NCI-H2227 (cell line): ENCODE measurements around the gene SPOCK2.

Experiments
- DNase-seq: peaks from one replicate; lab custom pipeline; 2025; ENCODE audit not compliant: unreplicated experiment; lab: John Stamatoyannopoulos, UW

Gene SPOCK2

GRCh38 chr10:72058347-72058898, 29.9 kb downstream of the SPOCK2 start:
- no peak for DNase-seq

- DNase-seq: no peak
Observed at GRCh38 chr10:72056932-72057751, 31.2 kb downstream of the SPOCK2 start.

- DNase-seq: no peak
Observed at GRCh38 chr10:72056113-72056512, 32.2 kb downstream of the SPOCK2 start.

GRCh38 chr10:72053690-72054089, 34.7 kb downstream of the SPOCK2 start:
- DNase-seq: no peak

GRCh38 chr10:72050873-72051272, 37.5 kb downstream of the SPOCK2 start:
- DNase-seq: no peak

GRCh38 chr10:72049969-72050781, 38.2 kb downstream of the SPOCK2 start:
- no peak for DNase-seq

- no peak for DNase-seq
Observed at GRCh38 chr10:72049472-72049871, 38.9 kb downstream of the SPOCK2 start.

GRCh38 chr10:72048450-72049124, 39.8 kb downstream of the SPOCK2 start:
- DNase-seq: peak; percentile 87

- DNase-seq: no peak
Observed at GRCh38 chr10:72045586-72045985, 42.8 kb downstream of the SPOCK2 start.

GRCh38 chr10:72044417-72045041, 43.8 kb downstream of the SPOCK2 start:
- DNase-seq: no peak

GRCh38 chr10:72043016-72043834, 45.1 kb downstream of the SPOCK2 start:
- DNase-seq: no peak

- DNase-seq: no peak
Observed at GRCh38 chr10:72041491-72041890, 46.9 kb downstream of the SPOCK2 start.

- DNase-seq: no peak
Observed at GRCh38 chr10:72039377-72039776, 49.0 kb downstream of the SPOCK2 start.

GRCh38 chr10:72038458-72039001, 49.8 kb downstream of the SPOCK2 start:
- DNase-seq: no peak

GRCh38 chr10:72037811-72038210, 50.5 kb downstream of the SPOCK2 start:
- DNase-seq: no peak

- no peak for DNase-seq
Observed at GRCh38 chr10:72037266-72037665, 51.1 kb downstream of the SPOCK2 start.

GRCh38 chr10:72035252-72035887, 53.0 kb downstream of the SPOCK2 start:
- no peak for DNase-seq

- no peak for DNase-seq
Observed at GRCh38 chr10:72034761-72035160, 53.6 kb downstream of the SPOCK2 start.

GRCh38 chr10:72034040-72034499, 54.3 kb downstream of the SPOCK2 start:
- no peak for DNase-seq
